Stimulated activated CD8-positive, alpha-beta memory T cell treated with anti-CD3 and anti-CD28 coated beads, Interleukin-12 subunit alpha, Interleukin-12 subunit beta, amount 100 ng/mL, for 4 hours (primary cell): ENCODE measurements around the gene KLHL2.
A peak's percentile ranks its signal among the peaks of the same experiment; 100 is the strongest.

Source experiments
- DNase-seq: peaks from one replicate; pipeline ENCODE4 v3.0.0-alpha.2; 2020; ENCODE audit warnings: low read depth

Gene KLHL2

GRCh38 chr4:165289423-165289785 lies 82.0 kb downstream of the KLHL2 start:
- no peak for DNase-seq

- no peak for DNase-seq
Observed at GRCh38 chr4:165293061-165293460, 85.7 kb downstream of the KLHL2 start.

- DNase-seq: no peak
Observed at GRCh38 chr4:165293927-165294649, 86.7 kb downstream of the KLHL2 start.

GRCh38 chr4:165294907-165295306 lies 87.5 kb downstream of the KLHL2 start:
- DNase-seq: no peak

- no peak for DNase-seq
Observed at GRCh38 chr4:165297626-165298025, 90.3 kb downstream of the KLHL2 start.

GRCh38 chr4:165299399-165300060 lies 92.2 kb downstream of the KLHL2 start:
- no peak for DNase-seq

GRCh38 chr4:165301833-165302232 lies 94.5 kb downstream of the KLHL2 start:
- DNase-seq: no peak

GRCh38 chr4:165302658-165303057 lies 95.3 kb downstream of the KLHL2 start:
- DNase-seq: no peak

GRCh38 chr4:165308166-165308565 lies 100.8 kb downstream of the KLHL2 start:
- DNase-seq: no peak

GRCh38 chr4:165308606-165309005 lies 101.2 kb downstream of the KLHL2 start:
- no peak for DNase-seq

GRCh38 chr4:165309456-165309855 lies 102.1 kb downstream of the KLHL2 start:
- DNase-seq: no peak

GRCh38 chr4:165312506-165312905 lies 105.1 kb downstream of the KLHL2 start:
- DNase-seq: no peak

GRCh38 chr4:165319030-165319429 lies 111.7 kb downstream of the KLHL2 start:
- no peak for DNase-seq

GRCh38 chr4:165319509-165319908 lies 112.1 kb downstream of the KLHL2 start:
- no peak for DNase-seq

- no peak for DNase-seq
Observed at GRCh38 chr4:165324236-165324917, 117.0 kb downstream of the KLHL2 start.

GRCh38 chr4:165324918-165325304 lies 117.5 kb downstream of the KLHL2 start:
- no peak for DNase-seq

- DNase-seq: no peak
Observed at GRCh38 chr4:165325732-165326512, 118.6 kb downstream of the KLHL2 start.

- no peak for DNase-seq
Observed at GRCh38 chr4:165326831-165327210, 119.5 kb downstream of the KLHL2 start.

- peak; percentile 97 for DNase-seq
Observed at GRCh38 chr4:165327211-165328100, 120.1 kb downstream of the KLHL2 start, which contains the start of gene MSMO1. Gene MSMO1, plus strand, starts transcription at chr4:165327669. Its CDS starts 5,702 bp downstream, at chr4:165333371.

GRCh38 chr4:165328101-165328425 lies 120.7 kb downstream of the KLHL2 start:
- no peak for DNase-seq

- DNase-seq: no peak
Observed at GRCh38 chr4:165328708-165329107, 121.3 kb downstream of the KLHL2 start.

GRCh38 chr4:165330071-165330470 lies 122.7 kb downstream of the KLHL2 start:
- no peak for DNase-seq
